ENCODE data around the gene FLNB.

DNA sequence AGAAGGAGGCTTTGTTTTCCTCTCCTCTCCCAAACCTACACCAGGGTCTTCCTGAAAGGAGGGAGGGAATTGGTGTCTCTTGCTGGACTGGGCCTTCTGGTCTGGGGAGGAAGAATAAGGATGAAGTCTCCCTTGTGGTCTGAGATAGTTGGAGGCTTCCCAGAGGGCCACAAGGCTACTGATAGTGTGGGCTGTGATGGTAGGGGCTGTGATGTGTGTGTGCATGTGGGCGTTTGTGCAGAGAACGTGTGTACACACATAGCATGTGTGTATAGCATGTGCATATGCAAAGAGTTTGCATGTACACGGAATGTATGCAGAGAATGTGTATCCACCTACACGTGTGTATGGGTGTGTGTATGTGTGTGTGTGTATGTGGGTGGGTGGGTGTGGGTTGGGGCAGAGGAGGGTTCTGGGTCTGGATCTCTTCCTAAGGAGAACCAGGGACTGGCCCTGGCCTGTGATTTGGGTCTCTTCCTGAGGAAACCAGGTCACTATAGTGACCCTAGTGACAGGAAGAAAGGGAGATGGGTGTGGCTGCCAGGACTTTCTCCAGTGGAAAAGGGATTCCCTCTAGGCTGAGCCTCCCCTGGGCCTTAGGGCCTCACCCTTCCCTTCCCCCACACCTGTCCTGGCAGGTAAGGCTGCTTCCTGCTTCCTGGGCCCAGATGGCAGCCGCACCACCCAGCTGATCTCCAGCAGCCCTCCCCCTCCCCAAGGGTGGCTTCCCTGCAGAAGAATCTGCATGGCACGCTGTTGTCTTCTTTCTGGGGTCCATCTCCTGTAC is 1.7 kb downstream of the FLNB start:
- TF ChIP-seq, protein P1, sequence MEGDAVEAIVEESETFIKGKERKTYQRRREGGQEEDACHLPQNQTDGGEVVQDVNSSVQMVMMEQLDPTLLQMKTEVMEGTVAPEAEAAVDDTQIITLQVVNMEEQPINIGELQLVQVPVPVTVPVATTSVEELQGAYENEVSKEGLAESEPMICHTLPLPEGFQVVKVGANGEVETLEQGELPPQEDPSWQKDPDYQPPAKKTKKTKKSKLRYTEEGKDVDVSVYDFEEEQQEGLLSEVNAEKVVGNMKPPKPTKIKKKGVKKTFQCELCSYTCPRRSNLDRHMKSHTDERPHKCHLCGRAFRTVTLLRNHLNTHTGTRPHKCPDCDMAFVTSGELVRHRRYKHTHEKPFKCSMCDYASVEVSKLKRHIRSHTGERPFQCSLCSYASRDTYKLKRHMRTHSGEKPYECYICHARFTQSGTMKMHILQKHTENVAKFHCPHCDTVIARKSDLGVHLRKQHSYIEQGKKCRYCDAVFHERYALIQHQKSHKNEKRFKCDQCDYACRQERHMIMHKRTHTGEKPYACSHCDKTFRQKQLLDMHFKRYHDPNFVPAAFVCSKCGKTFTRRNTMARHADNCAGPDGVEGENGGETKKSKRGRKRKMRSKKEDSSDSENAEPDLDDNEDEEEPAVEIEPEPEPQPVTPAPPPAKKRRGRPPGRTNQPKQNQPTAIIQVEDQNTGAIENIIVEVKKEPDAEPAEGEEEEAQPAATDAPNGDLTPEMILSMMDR (conservative IDR thresholded peaks at IDR 0.05; ENCODE audit: low read length) = no peak
- no peak for TF ChIP-seq EZH2phosphoT487 (IDR thresholded peaks at IDR 0.05; ENCODE audit: borderline replicate concordance)

Data from Loucy (cell line).